Measurements from ENCODE around the gene NR2F1.

NR2F1 gene

DNA sequence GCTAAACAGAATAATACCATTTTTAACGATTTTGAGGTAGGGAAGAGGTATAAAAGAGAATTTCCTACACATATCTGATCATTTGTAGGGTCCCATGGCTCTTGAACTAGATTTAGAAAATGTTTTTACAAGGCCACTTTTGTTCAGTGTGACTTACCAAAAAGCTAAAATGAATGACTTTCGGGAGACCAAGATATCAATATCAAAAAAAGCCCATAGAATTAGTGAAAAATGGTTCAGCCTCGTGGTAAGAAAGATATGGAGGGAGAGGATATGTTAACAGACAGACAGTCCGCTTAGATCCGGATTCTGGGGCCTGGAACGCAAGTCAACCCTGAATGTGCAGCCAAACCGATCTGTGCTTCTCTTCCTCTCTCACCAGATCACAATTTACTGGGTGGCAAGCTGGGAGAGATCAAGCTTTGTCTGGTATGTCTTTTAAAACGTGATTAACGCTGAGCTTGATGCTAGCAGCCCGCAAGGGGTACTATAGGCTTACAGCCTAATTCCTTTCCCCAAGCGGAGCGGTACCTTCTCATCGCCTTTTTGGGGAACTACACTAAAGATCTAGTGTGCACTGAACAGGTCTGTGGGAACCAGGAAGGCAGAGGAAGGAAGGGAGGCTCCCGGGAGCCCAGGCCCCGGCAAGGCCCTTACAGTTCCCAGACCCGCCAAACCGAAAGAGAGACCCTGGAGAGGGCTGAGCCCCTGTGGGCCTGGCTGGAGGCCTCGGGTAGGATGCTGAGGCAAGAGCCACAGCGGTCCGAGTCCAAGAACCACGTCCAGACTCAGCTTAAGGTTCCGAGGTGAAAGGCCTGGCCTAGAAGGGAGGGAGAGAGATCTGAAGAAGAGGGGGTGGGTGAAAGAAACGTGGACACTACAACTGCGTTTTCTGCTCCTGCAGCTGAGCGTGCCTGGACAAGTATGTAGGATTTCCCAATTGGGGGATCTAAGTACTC is 4.9 kb upstream of the NR2F1 start:
- no peak for ATAC-seq
- TF ChIP-seq TSHZ2 (CRISPR knock-in tag; IDR thresholded peaks at IDR 0.05) (no peak), BACH2 (CRISPR knock-in tag; IDR thresholded peaks at IDR 0.05; ENCODE audit: borderline replicate concordance) (no peak), RARB (CRISPR knock-in tag; IDR thresholded peaks at IDR 0.05) (no peak), ZC3H10 (CRISPR knock-in tag; IDR thresholded peaks at IDR 0.05) (no peak), ISL1 (CRISPR knock-in tag; IDR thresholded peaks at IDR 0.05) (no peak), TOX (CRISPR knock-in tag; IDR thresholded peaks at IDR 0.05; ENCODE audit: borderline replicate concordance) (no peak), CSDC2 (CRISPR knock-in tag; IDR thresholded peaks at IDR 0.05) (no peak)

GRCh38 chr5:93578813-93579691 is 4.0 kb upstream of the NR2F1 start:
- TF ChIP-seq ARNTL (CRISPR knock-in tag; IDR thresholded peaks at IDR 0.05; ENCODE audit: borderline replicate concordance, low read depth) = no peak
- ATAC-seq = no peak

DNA sequence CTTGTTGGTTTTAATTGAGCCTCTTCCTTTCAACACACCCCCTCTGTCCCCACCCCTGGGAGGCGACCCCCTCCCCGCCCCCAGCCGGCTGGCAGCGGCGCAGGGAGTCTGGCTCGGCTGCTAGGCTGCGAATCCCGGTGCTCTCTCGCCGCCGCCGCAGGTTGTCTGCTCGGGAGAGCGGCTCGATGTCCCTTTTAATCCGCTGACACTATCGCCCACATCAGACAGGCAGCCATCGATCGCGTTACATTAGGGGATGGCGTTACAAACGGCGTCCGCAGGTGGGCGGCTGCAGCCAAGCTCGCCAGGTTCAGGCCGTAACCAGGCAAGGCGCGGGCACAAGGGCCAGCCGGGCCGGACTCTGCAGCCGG is 3.3 kb upstream of the NR2F1 start:
- peak; percentile 6 for ATAC-seq
- TF ChIP-seq ISL1 (CRISPR knock-in tag; IDR thresholded peaks at IDR 0.05) (no peak), BACH2 (CRISPR knock-in tag; IDR thresholded peaks at IDR 0.05; ENCODE audit: borderline replicate concordance) (no peak), ZNF70 (CRISPR knock-in tag; IDR thresholded peaks at IDR 0.05) (no peak), GLIS3 (CRISPR knock-in tag; IDR thresholded peaks at IDR 0.05) (no peak), TSHZ2 (CRISPR knock-in tag; IDR thresholded peaks at IDR 0.05) (no peak), ARNTL (CRISPR knock-in tag; IDR thresholded peaks at IDR 0.05; ENCODE audit: borderline replicate concordance, low read depth) (no peak), ZFP3 (CRISPR knock-in tag; IDR thresholded peaks at IDR 0.05) (no peak), TCF4 (CRISPR knock-in tag; IDR thresholded peaks at IDR 0.05; ENCODE audit: borderline replicate concordance) (no peak), OSR1 (CRISPR knock-in tag; IDR thresholded peaks at IDR 0.05) (no peak)

DNA sequence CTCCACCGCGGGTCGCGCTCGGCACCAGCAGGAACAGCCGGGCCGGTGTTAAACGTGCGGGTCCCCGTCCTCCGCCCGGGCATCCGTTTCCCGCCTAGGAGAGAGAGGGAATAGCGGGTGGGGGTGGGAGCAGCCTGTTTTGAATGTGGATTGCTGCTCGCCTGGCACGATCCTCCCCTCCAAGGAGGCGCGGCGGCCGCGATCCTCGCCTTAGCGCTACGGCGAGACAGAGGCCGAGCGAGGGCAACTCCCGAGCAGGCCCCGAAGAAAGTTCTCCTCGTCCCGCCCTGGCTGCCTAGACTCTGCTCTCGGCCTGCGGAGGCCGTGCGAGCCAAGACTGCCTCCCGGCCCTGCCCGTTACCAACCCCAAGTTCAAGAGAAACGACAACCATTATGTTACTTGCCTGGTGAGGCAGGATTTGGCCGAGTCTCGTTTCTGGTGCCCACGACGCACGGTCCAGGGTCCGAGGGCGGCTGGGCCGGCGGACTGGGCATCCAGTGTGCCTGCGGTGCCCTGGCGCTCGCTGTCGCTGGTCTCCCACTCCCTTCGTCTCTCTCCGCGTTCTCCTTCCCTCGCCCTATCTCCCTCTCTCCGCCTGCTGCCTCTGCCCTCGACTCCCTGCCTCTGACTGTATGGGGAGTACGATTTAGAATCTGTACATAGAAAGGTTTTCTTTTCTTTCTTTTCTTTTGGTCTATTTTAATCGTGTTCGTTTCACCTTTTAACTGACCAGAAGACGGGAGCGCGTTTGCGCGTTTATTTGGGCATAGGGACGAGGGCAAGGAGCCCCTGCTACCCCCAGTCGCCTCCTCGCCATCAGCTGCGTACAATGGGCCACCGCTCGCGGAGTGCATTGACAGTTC is 2.7 kb upstream of the NR2F1 start:
- TF ChIP-seq TOX (CRISPR knock-in tag; IDR thresholded peaks at IDR 0.05; ENCODE audit: borderline replicate concordance) (no peak), ARNTL (CRISPR knock-in tag; IDR thresholded peaks at IDR 0.05; ENCODE audit: borderline replicate concordance, low read depth) (no peak), TSHZ2 (CRISPR knock-in tag; IDR thresholded peaks at IDR 0.05) (no peak), RARB (CRISPR knock-in tag; IDR thresholded peaks at IDR 0.05) (no peak), ESRRG (CRISPR knock-in tag; IDR thresholded peaks at IDR 0.05) (peak; percentile 28; the same call in 1 of the 2 replicates), PATZ1 (CRISPR knock-in tag; IDR thresholded peaks at IDR 0.05; ENCODE audit: borderline replicate concordance) (no peak), ZNF8 (CRISPR knock-in tag; IDR thresholded peaks at IDR 0.05) (no peak), ZC3H10 (CRISPR knock-in tag; IDR thresholded peaks at IDR 0.05) (no peak)
- TF ChIP-seq, protein P1, sequence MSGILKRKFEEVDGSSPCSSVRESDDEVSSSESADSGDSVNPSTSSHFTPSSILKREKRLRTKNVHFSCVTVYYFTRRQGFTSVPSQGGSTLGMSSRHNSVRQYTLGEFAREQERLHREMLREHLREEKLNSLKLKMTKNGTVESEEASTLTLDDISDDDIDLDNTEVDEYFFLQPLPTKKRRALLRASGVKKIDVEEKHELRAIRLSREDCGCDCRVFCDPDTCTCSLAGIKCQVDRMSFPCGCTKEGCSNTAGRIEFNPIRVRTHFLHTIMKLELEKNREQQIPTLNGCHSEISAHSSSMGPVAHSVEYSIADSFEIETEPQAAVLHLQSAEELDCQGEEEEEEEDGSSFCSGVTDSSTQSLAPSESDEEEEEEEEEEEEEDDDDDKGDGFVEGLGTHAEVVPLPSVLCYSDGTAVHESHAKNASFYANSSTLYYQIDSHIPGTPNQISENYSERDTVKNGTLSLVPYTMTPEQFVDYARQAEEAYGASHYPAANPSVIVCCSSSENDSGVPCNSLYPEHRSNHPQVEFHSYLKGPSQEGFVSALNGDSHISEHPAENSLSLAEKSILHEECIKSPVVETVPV (CRISPR knock-in tag; IDR thresholded peaks at IDR 0.05) = no peak
- ATAC-seq = peak; percentile 30

All from SK-N-SH treated with all-trans-retinoic acid at 6 μM for 48 hours (cell line).